Right lobe of liver (tissue), 4 donors: Measurements from ENCODE around the gene CNTNAP5.

ENCODE experiments used
- POLR2A ChIP-seq: fragments of 450-650 bp; IDR thresholded peaks from one replicate; pipeline ENCODE4 v1.6.1; 2017; ENCODE audit warnings: antibody characterized with exemption, mild to moderate bottlenecking
- TF ChIP-seq, protein P1 (sequence below), 4 donors: fragments of 200-600 bp in 3 of 4; fragments of 450-650 bp in 1 of 4; IDR thresholded peaks; one replicate each; pipeline versions ENCODE4 v1.5.1 to v1.8.0; 2016 to 2022; ENCODE audit warnings: antibody characterized with exemption in 4 of 4, mild to moderate bottlenecking in 2 of 4
- donor health status: DM: no; HTN: no; CAD: no.
- donor health status: DM: no; HTN: no; CAD: no.
- donor health status: DM: no; HTN: yes; CAD: no.

DNA sequence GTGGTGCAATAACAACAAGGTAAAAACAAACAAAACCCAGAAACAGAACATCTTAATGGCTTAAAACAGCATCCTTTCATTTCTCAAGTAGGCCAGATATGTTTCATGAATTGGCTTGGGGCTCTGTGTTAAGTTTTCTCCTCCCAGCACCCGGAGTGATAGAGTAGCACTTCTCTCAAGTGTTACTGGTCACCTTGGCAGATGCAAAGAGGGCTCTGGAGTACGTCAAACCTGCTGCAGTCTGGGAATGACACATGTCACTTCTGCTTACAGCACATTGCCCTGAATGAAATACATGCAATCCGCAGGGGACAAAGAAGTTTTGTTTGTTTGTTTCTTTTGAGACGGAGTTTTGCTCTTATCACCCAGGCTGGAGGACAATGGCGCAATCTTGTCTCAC lies 639.3 kb downstream of the CNTNAP5 start:
- TF ChIP-seq, protein P1, sequence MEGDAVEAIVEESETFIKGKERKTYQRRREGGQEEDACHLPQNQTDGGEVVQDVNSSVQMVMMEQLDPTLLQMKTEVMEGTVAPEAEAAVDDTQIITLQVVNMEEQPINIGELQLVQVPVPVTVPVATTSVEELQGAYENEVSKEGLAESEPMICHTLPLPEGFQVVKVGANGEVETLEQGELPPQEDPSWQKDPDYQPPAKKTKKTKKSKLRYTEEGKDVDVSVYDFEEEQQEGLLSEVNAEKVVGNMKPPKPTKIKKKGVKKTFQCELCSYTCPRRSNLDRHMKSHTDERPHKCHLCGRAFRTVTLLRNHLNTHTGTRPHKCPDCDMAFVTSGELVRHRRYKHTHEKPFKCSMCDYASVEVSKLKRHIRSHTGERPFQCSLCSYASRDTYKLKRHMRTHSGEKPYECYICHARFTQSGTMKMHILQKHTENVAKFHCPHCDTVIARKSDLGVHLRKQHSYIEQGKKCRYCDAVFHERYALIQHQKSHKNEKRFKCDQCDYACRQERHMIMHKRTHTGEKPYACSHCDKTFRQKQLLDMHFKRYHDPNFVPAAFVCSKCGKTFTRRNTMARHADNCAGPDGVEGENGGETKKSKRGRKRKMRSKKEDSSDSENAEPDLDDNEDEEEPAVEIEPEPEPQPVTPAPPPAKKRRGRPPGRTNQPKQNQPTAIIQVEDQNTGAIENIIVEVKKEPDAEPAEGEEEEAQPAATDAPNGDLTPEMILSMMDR (IDR thresholded peaks at IDR 0.05) = no peak
- TF ChIP-seq POLR2A = no peak
